A549 (cell line): ENCODE results near the gene MIA2. TPM values are rescaled to one million over a fixed set of nuclear protein-coding genes. Genes with fewer than 3 reads are reported as not detected.

Experiments used
- ATAC-seq, 2 experiments: fragments of 200-7000 bp in 1 of 2; fragments of >200 bp in 1 of 2; cut with Nextera tagmentation in 1 of 2; cut with Tn5 transposase in 1 of 2; 3 replicates each; pipeline versions ENCODE4 v1.8.0 to v1.9.1; 2018 to 2020; ENCODE audit warnings: mild to moderate bottlenecking in 1 of 2, moderate library complexity in 1 of 2
- CTCF ChIA-PET: fragments of 300-600 bp; sonication (Branson Sonifier 250); formaldehyde crosslinking; extraction: SDS; loops from one replicate; lab custom pipeline; 2021; ENCODE audit warnings: antibody characterized with exemption, inconsistent platforms; lab: Yijun Ruan, JAX
- POLR2A ChIA-PET: fragments of 350-600 bp; formaldehyde crosslinking; extraction: SDS; loops from one replicate; lab custom pipeline; 2021; ENCODE audit warnings: antibody characterized with exemption, inconsistent platforms; lab: Yijun Ruan, JAX
- DNase-seq, 2 experiments: peaks; one replicate each; pipeline versions ENCODE4 v3.0.0 to v3.0.0-alpha.2; 2011 to 2016; ENCODE audit warnings: low read depth in 1 of 2, low spot score in 1 of 2
- FAIRE-seq: peaks from 2 replicates; lab custom pipeline; 2011; peaks lifted over from hg19 to GRCh38; lab: Jason Lieb, UNC
- H3K27ac ChIP-seq, 2 experiments: fragments of >200 bp; sonication (Bioruptor Twin); formaldehyde crosslinking; 3 replicates each; pipeline ENCODE4 v1.5.1; 2016 to 2017
- H3K4me1 ChIP-seq: fragments of >200 bp; sonication (Bioruptor Twin); formaldehyde crosslinking; 3 replicates; pipeline ENCODE4 v1.6.1; 2016
- H3K4me2 ChIP-seq: fragments of >200 bp; sonication (Bioruptor Twin); formaldehyde crosslinking; 3 replicates; pipeline ENCODE4 v1.6.1; 2016
- H3K4me3 ChIP-seq: fragments of >200 bp; sonication (Bioruptor Twin); formaldehyde crosslinking; 3 replicates; pipeline ENCODE4 v1.5.1; 2016
- H3K9me3 ChIP-seq: fragments of >200 bp; sonication (Bioruptor Twin); formaldehyde crosslinking; 3 replicates; pipeline ENCODE4 v1.6.1; 2016
- BHLHE40 ChIP-seq: IDR thresholded peaks from 2 replicates; pipeline ENCODE4 v1.6.1; 2012; ENCODE audit warnings: low read depth, low read length, inconsistent platforms
- EHF ChIP-seq: fragments of 250-450 bp; sonication (Bioruptor Pico); IDR thresholded peaks from 2 replicates; pipeline ENCODE4 v1.5.0; 2020; ENCODE audit warnings: mild to moderate bottlenecking
- EP300 ChIP-seq, 2 experiments: fragments of >200 bp; sonication (Bioruptor Twin); formaldehyde crosslinking; IDR thresholded peaks; 2 replicates in 1 of 2; 3 replicates in 1 of 2; pipeline ENCODE4 v1.6.1; 2016 to 2017
- FOXS1 ChIP-seq: fragments of 250-450 bp; sonication (Bioruptor Pico); IDR thresholded peaks from 2 replicates; pipeline ENCODE4 v1.5.0; 2020; ENCODE audit warnings: mild to moderate bottlenecking, moderate library complexity
- GATA3 ChIP-seq: IDR thresholded peaks from 2 replicates; pipeline ENCODE4 v1.6.1; 2012; ENCODE audit warnings: borderline replicate concordance
- HDAC2 ChIP-seq: fragments of 200-600 bp; sonication (generic); IDR thresholded peaks from 2 replicates; pipeline ENCODE4 v1.6.1; 2016
- HEYL ChIP-seq: fragments of 250-450 bp; sonication (Bioruptor Pico); IDR thresholded peaks from 2 replicates; pipeline ENCODE4 v1.8.0; 2021; ENCODE audit warnings: mild to moderate bottlenecking, moderate library complexity
- HOXA7 ChIP-seq: fragments of 250-450 bp; sonication (Bioruptor Pico); IDR thresholded peaks from 2 replicates; pipeline ENCODE4 v1.5.0; 2020; ENCODE audit warnings: mild to moderate bottlenecking, moderate library complexity
- JUN ChIP-seq, 2 experiments: fragments of >200 bp; sonication (Bioruptor Twin); formaldehyde crosslinking; IDR thresholded peaks; 2 replicates in 1 of 2; 3 replicates in 1 of 2; pipeline ENCODE4 v1.6.1; 2016 to 2017
- MAFK ChIP-seq: fragments of 450-650 bp; IDR thresholded peaks from 2 replicates; pipeline ENCODE4 v1.6.1; 2014; ENCODE audit not compliant: partially characterized antibody
- MAZ ChIP-seq: fragments of 150-350 bp; IDR thresholded peaks from 2 replicates; pipeline ENCODE4 v1.6.1; 2014; ENCODE audit warnings: antibody characterized with exemption, low read depth, low read length, borderline replicate concordance
- NFE2L2 ChIP-seq: fragments of 150-350 bp; conservative IDR thresholded peaks from 2 replicates; pipeline ENCODE4 v1.6.1; 2014; ENCODE audit warnings: low read length
- NPAS2 ChIP-seq: fragments of 250-450 bp; sonication (Bioruptor Pico); IDR thresholded peaks from 2 replicates; pipeline ENCODE4 v1.8.0; 2022; ENCODE audit warnings: mild to moderate bottlenecking, moderate library complexity, borderline replicate concordance
- PHF8 ChIP-seq: fragments of 200-600 bp; sonication (generic); IDR thresholded peaks from 2 replicates; pipeline ENCODE4 v1.6.1; 2016; ENCODE audit warnings: low read depth, mild to moderate bottlenecking, antibody characterized with exemption, moderate library complexity, borderline replicate concordance
- POLR2AphosphoS2 ChIP-seq: conservative IDR thresholded peaks from 2 replicates; pipeline ENCODE4 v1.6.1; 2012; ENCODE audit warnings: low read length, improper control_type of control experiment, inconsistent platforms
- RARB ChIP-seq: fragments of 250-450 bp; sonication (Bioruptor Pico); IDR thresholded peaks from 2 replicates; pipeline ENCODE4 v1.8.0; 2021; ENCODE audit warnings: mild to moderate bottlenecking, moderate library complexity
- RFX5 ChIP-seq: fragments of 450-650 bp; IDR thresholded peaks from 2 replicates; pipeline ENCODE4 v1.7.1; 2014; ENCODE audit warnings: antibody characterized with exemption, mild to moderate bottlenecking, moderate library complexity
- SREBF2 ChIP-seq: fragments of 450-650 bp; IDR thresholded peaks from 2 replicates; pipeline ENCODE4 v1.6.1; 2014; ENCODE audit warnings: mild to moderate bottlenecking, moderate library complexity
- TP53 ChIP-seq: fragments of 250-450 bp; sonication (Bioruptor Pico); IDR thresholded peaks from 2 replicates; pipeline ENCODE4 v1.5.0; 2021; ENCODE audit warnings: mild to moderate bottlenecking, moderate library complexity
- ZC3H11A ChIP-seq: fragments of 450-650 bp; IDR thresholded peaks from 2 replicates; pipeline ENCODE4 v1.6.1; 2014; ENCODE audit warnings: antibody characterized with exemption, mild to moderate bottlenecking
- WGBS: methylation state at CpG from one replicate; pipeline ENCODE4 v1.1.6; 2017; ENCODE audit errors: missing lambda C conversion rate; 5-methylcytosine and 5-hydroxymethylcytosine counted together
- polyA plus RNA-seq, 4 experiments: library from polyadenylated mRNA; depleted of rRNA in 3 of 4; stranded (reverse); fragments of >200 nt; fragmentation: RNase III in 1 of 4; extraction: RNeasy Plus Mini Kit Qiagen cat#74134 plus additional on column Dnase treatment in 1 of 4; gene quantifications; 2 replicates in 3 of 4; 3 replicates in 1 of 4; pipeline ENCODE4 v1.2.3, GENCODE V29; 2011 to 2017
- TF ChIP-seq, protein P1 (sequence below): fragments of 450-650 bp; IDR thresholded peaks from 2 replicates; pipeline ENCODE4 v1.6.1; 2014; ENCODE audit warnings: antibody characterized with exemption
- TF ChIP-seq, protein P2 (sequence below): fragments of 250-450 bp; sonication (Bioruptor Pico); IDR thresholded peaks from 2 replicates; pipeline ENCODE4 v1.5.0; 2021; ENCODE audit warnings: mild to moderate bottlenecking, moderate library complexity, borderline replicate concordance
- TF ChIP-seq, protein P3 (sequence below): fragments of >200 bp; sonication (Bioruptor Twin); formaldehyde crosslinking; IDR thresholded peaks from 2 replicates; pipeline ENCODE4 v1.6.1; 2016
- TF ChIP-seq, protein P4 (sequence below): fragments of 150-350 bp; IDR thresholded peaks from 2 replicates; pipeline ENCODE4 v1.6.1; 2014; ENCODE audit warnings: low read depth, mild to moderate bottlenecking, low read length
- TF ChIP-seq, protein P5 (sequence below): IDR thresholded peaks from 2 replicates; pipeline ENCODE4 v1.6.1; 2012; ENCODE audit warnings: low read depth, borderline replicate concordance
- TF ChIP-seq, protein P6 (sequence below): fragments of 200-600 bp; sonication (generic); IDR thresholded peaks from 2 replicates; pipeline ENCODE4 v1.6.1; 2016; ENCODE audit warnings: antibody characterized with exemption, mild to moderate bottlenecking, moderate library complexity
- TF ChIP-seq, protein P7 (sequence below): fragments of 250-450 bp; sonication (Bioruptor Pico); IDR thresholded peaks from 2 replicates; pipeline ENCODE4 v1.5.0; 2020; ENCODE audit warnings: low read depth, mild to moderate bottlenecking, moderate library complexity
- TF ChIP-seq, protein P8 (sequence below): IDR thresholded peaks from 2 replicates; pipeline ENCODE4 v1.6.1; 2012

MIA2 gene
- polyA plus RNA-seq, 2 of the 4 experiments (the other 2 are of a cell fraction): 25.4 to 73.9 TPM

DNA sequence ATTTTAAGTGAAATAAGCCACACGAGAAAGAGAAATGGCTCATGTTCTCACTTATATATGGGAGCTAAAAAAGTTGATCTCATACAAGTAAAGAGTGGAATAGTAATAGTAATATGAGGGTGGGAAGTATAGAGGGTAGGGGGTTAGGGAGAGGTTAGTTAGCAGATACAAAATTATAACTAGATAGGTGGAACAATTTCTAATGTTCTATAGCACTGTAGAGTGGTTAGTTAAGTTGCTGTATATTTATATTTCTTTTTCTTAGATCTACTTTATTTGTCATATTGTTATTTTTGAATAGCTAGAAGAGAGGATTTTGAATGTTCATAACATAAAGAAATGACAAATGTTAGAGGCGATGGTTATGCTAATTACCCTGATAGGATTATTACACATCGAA is 74.1 kb downstream of the MIA2 start:
- FAIRE-seq: no peak

DNA sequence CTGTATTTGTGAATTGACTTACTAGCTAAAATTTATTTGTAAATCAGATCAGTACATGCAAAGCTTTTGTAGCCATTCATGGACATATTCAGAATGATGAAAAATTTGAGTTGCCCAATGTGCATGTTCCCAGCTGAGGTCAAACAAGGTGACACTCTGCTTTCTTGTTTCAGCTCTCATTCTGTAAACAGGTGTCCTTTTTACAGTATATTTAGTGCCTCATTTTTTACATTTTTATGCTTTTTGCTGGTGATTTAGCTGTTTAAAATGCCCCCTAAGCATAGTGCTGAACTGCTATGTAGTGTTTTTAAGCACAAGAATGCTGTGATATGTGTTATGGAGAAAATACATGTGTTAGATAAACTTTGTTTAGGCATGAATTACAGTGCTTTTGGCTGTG is 76.3 kb downstream of the MIA2 start:
- DNase-seq: no peak
- H3K4me1 ChIP-seq: no peaks in the 10 kb centered on the region
- no peaks in the 10 kb centered on the region for H3K9me3 ChIP-seq
- H3K4me3 ChIP-seq: no peak overlapping the region
- TF ChIP-seq NFE2L2 (no peak), FOXS1 (CRISPR knock-in tag) (no peak), ZC3H11A (no peak), POLR2AphosphoS2 (no peak), BHLHE40 (no peak), SREBF2 (no peak), MAFK (no peak), EP300 (IDR thresholded peaks at IDR 0.05) (no peak), PHF8 (no peak), MAZ (no peak), HDAC2 (no peak), RFX5 (no peak)
- TF ChIP-seq, protein P1, sequence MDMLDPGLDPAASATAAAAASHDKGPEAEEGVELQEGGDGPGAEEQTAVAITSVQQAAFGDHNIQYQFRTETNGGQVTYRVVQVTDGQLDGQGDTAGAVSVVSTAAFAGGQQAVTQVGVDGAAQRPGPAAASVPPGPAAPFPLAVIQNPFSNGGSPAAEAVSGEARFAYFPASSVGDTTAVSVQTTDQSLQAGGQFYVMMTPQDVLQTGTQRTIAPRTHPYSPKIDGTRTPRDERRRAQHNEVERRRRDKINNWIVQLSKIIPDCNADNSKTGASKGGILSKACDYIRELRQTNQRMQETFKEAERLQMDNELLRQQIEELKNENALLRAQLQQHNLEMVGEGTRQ: no peak
- TF ChIP-seq, protein P2, sequence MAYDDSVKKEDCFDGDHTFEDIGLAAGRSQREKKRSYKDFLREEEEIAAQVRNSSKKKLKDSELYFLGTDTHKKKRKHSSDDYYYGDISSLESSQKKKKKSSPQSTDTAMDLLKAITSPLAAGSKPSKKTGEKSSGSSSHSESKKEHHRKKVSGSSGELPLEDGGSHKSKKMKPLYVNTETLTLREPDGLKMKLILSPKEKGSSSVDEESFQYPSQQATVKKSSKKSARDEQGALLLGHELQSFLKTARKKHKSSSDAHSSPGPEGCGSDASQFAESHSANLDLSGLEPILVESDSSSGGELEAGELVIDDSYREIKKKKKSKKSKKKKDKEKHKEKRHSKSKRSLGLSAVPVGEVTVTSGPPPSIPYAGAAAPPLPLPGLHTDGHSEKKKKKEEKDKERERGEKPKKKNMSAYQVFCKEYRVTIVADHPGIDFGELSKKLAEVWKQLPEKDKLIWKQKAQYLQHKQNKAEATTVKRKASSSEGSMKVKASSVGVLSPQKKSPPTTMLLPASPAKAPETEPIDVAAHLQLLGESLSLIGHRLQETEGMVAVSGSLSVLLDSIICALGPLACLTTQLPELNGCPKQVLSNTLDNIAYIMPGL (CRISPR knock-in tag): no peak
- TF ChIP-seq, protein P3, sequence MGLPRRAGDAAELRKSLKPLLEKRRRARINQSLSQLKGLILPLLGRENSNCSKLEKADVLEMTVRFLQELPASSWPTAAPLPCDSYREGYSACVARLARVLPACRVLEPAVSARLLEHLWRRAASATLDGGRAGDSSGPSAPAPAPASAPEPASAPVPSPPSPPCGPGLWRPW: no peak
- TF ChIP-seq, protein P4, sequence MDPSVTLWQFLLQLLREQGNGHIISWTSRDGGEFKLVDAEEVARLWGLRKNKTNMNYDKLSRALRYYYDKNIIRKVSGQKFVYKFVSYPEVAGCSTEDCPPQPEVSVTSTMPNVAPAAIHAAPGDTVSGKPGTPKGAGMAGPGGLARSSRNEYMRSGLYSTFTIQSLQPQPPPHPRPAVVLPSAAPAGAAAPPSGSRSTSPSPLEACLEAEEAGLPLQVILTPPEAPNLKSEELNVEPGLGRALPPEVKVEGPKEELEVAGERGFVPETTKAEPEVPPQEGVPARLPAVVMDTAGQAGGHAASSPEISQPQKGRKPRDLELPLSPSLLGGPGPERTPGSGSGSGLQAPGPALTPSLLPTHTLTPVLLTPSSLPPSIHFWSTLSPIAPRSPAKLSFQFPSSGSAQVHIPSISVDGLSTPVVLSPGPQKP: no peak
- TF ChIP-seq, protein P5, sequence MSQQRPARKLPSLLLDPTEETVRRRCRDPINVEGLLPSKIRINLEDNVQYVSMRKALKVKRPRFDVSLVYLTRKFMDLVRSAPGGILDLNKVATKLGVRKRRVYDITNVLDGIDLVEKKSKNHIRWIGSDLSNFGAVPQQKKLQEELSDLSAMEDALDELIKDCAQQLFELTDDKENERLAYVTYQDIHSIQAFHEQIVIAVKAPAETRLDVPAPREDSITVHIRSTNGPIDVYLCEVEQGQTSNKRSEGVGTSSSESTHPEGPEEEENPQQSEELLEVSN: no peak
- TF ChIP-seq, protein P6, sequence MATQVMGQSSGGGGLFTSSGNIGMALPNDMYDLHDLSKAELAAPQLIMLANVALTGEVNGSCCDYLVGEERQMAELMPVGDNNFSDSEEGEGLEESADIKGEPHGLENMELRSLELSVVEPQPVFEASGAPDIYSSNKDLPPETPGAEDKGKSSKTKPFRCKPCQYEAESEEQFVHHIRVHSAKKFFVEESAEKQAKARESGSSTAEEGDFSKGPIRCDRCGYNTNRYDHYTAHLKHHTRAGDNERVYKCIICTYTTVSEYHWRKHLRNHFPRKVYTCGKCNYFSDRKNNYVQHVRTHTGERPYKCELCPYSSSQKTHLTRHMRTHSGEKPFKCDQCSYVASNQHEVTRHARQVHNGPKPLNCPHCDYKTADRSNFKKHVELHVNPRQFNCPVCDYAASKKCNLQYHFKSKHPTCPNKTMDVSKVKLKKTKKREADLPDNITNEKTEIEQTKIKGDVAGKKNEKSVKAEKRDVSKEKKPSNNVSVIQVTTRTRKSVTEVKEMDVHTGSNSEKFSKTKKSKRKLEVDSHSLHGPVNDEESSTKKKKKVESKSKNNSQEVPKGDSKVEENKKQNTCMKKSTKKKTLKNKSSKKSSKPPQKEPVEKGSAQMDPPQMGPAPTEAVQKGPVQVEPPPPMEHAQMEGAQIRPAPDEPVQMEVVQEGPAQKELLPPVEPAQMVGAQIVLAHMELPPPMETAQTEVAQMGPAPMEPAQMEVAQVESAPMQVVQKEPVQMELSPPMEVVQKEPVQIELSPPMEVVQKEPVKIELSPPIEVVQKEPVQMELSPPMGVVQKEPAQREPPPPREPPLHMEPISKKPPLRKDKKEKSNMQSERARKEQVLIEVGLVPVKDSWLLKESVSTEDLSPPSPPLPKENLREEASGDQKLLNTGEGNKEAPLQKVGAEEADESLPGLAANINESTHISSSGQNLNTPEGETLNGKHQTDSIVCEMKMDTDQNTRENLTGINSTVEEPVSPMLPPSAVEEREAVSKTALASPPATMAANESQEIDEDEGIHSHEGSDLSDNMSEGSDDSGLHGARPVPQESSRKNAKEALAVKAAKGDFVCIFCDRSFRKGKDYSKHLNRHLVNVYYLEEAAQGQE: no peak
- H3K4me2 ChIP-seq: no peak overlapping the region
- H3K27ac ChIP-seq: no peak overlapping the region
- ChIA-PET POLR2A (no interaction called here), CTCF (no interaction called here)
- FAIRE-seq: no peak
- no peak for ATAC-seq

More for the DNA sequence above, 74.1 kb downstream of the MIA2 start:
- Histone ChIP-seq H3K9me3 (no peaks in the 10 kb centered on the region), H3K4me2 (no peak overlapping the region), H3K4me1 (no peaks in the 10 kb centered on the region), H3K27ac (no peak overlapping the region), H3K4me3 (no peak overlapping the region)
- ATAC-seq (no peak), DNase-seq (no peak)
- CTCF ChIA-PET: interaction anchor here (1.6 to 1.8 kb wide), 2 partner anchors 62 to 138 kb away, joined by 3 to 4 read pairs; partner anchors contain the start of gene TRAPPC6B
- no peak for TF ChIP-seq EHF
- no peak for TF ChIP-seq HEYL (CRISPR knock-in tag)
- TF ChIP-seq ZC3H11A: no peak
- TF ChIP-seq TP53 (CRISPR knock-in tag): no peak
- TF ChIP-seq, protein P7, sequence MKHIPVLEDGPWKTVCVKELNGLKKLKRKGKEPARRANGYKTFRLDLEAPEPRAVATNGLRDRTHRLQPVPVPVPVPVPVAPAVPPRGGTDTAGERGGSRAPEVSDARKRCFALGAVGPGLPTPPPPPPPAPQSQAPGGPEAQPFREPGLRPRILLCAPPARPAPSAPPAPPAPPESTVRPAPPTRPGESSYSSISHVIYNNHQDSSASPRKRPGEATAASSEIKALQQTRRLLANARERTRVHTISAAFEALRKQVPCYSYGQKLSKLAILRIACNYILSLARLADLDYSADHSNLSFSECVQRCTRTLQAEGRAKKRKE (CRISPR knock-in tag): no peak
- no peak for TF ChIP-seq JUN (IDR thresholded peaks at IDR 0.05)
- TF ChIP-seq, protein P8, sequence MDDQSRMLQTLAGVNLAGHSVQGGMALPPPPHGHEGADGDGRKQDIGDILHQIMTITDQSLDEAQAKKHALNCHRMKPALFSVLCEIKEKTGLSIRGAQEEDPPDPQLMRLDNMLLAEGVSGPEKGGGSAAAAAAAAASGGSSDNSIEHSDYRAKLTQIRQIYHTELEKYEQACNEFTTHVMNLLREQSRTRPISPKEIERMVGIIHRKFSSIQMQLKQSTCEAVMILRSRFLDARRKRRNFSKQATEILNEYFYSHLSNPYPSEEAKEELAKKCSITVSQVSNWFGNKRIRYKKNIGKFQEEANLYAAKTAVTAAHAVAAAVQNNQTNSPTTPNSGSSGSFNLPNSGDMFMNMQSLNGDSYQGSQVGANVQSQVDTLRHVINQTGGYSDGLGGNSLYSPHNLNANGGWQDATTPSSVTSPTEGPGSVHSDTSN: no peak
- no peak for TF ChIP-seq HDAC2
- no peak for TF ChIP-seq RARB (CRISPR knock-in tag)
- TF ChIP-seq GATA3: no peak
- TF ChIP-seq HOXA7: no peak
- no peak for TF ChIP-seq NPAS2
- 91% methylated on average over 3 of the region's 3 CpGs for WGBS
- POLR2A ChIA-PET: no interaction called here
